Upper lobe of left lung (tissue), 4 donors: ENCODE data around the gene SWT1.

Experiments used
- CTCF ChIP-seq, 6 experiments: fragments of 450-650 bp in 4 of 6; fragments of 200-600 bp in 2 of 6; sonication (generic) in 2 of 6; IDR thresholded peaks; one replicate each; pipeline ENCODE4 v1.5.1; 2016 to 2019; ENCODE audit warnings: antibody characterized with exemption in 6 of 6
- POLR2A ChIP-seq, 4 donors: fragments of 450-650 bp; IDR thresholded peaks; one replicate each; pipeline ENCODE4 v1.5.1; 2016 to 2017; ENCODE audit warnings: antibody characterized with exemption in 4 of 4, mild to moderate bottlenecking in 2 of 4

DNA sequence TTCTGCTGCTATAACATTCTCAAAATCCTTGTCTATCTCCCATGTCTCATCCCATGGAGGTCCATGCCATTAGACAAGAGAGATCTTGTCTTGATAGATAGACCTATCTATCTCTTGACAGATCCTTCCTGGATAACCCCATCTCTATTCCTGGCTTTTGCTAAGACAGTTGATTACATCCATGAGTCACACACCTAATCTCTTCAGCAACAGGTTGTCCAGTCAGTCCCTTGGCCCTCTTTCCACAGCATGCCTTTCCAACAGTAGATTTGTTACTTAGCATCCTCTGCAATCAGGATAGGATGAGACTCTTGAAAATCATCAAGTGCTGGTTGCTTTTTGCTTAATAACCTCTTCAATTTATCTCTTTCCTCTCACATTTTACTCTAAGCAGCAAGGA is 46.8 kb upstream of the SWT1 start:
- TF ChIP-seq POLR2A (IDR thresholded peaks at IDR 0.05), result no peak
- no peak for TF ChIP-seq CTCF (IDR thresholded peaks at IDR 0.05)
